ENCODE results near the gene NUS1. TPM values are rescaled to one million over a fixed set of nuclear protein-coding genes. Genes with fewer than 3 reads are reported as not detected.

The NUS1 gene
- total RNA-seq, 1 experiment from 2014 or later, result 12.7 TPM

GRCh38 chr6:117728626-117729025, 53.4 kb downstream of the NUS1 start:
- intact Hi-C loops (cut with micrococcal nuclease), result no loop called here
- H3K27ac ChIP-seq (ENCODE audit: low read length), result no peak overlapping the region
- H3K4me2 ChIP-seq (ENCODE audit: low read length), result no peak overlapping the region
- H3K4me1 ChIP-seq (ENCODE audit: insufficient read depth, low read length), result no peaks in the 10 kb centered on the region
- POLR2A ChIA-PET (ENCODE audit: unreplicated experiment), result no interaction called here
- H3K36me3 ChIP-seq (ENCODE audit: low read depth, low read length), result no peaks in the 10 kb centered on the region
- H3K4me3 ChIP-seq (ENCODE audit: low read length), result no peak overlapping the region
- BruUV-seq (replicated peaks), result no TSS peak
- no peaks in the 10 kb centered on the region for H3K9me2 ChIP-seq (replicated peaks; ENCODE audit: low read length)
- DNase-seq (no peak), ATAC-seq (no peak)
- H3K9me3 ChIP-seq (ENCODE audit: low read length), result no peaks in the 10 kb centered on the region
- no peaks in the 10 kb centered on the region for H4K20me1 ChIP-seq (ENCODE audit: low read length)
- TF ChIP-seq EZH2phosphoT487 (IDR thresholded peaks at IDR 0.05; ENCODE audit: borderline replicate concordance, low read length) (no peak), EZH2 (IDR thresholded peaks at IDR 0.05; ENCODE audit: low read length, unreplicated experiment) (no peak)
- TF ChIP-seq, protein P1, sequence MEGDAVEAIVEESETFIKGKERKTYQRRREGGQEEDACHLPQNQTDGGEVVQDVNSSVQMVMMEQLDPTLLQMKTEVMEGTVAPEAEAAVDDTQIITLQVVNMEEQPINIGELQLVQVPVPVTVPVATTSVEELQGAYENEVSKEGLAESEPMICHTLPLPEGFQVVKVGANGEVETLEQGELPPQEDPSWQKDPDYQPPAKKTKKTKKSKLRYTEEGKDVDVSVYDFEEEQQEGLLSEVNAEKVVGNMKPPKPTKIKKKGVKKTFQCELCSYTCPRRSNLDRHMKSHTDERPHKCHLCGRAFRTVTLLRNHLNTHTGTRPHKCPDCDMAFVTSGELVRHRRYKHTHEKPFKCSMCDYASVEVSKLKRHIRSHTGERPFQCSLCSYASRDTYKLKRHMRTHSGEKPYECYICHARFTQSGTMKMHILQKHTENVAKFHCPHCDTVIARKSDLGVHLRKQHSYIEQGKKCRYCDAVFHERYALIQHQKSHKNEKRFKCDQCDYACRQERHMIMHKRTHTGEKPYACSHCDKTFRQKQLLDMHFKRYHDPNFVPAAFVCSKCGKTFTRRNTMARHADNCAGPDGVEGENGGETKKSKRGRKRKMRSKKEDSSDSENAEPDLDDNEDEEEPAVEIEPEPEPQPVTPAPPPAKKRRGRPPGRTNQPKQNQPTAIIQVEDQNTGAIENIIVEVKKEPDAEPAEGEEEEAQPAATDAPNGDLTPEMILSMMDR (conservative IDR thresholded peaks at IDR 0.05; ENCODE audit: low read depth, low read length), result no peak
- no peaks in the 10 kb centered on the region for H3K79me2 ChIP-seq (ENCODE audit: low read length)
- no peak overlapping the region for H2AFZ ChIP-seq (ENCODE audit: low read length)
- CTCF ChIA-PET, result no interaction called here
- H3K9ac ChIP-seq (ENCODE audit: low read length), result no peak overlapping the region
- no peaks in the 10 kb centered on the region for H3F3A ChIP-seq (ENCODE audit: low read length, unreplicated experiment)
- no peaks in the 10 kb centered on the region for H3K27me3 ChIP-seq (ENCODE audit: low read length)

GRCh38 chr6:117729613-117730012, 54.3 kb downstream of the NUS1 start:
- no peaks in the 10 kb centered on the region for H3K4me1 ChIP-seq (ENCODE audit: insufficient read depth, low read length)
- ATAC-seq (no peak), DNase-seq (no peak)
- H3K36me3 ChIP-seq (ENCODE audit: low read depth, low read length), result no peaks in the 10 kb centered on the region
- no peak overlapping the region for H3K4me3 ChIP-seq (ENCODE audit: low read length)
- BruUV-seq (replicated peaks), result no TSS peak
- no peaks in the 10 kb centered on the region for H4K20me1 ChIP-seq (ENCODE audit: low read length)
- intact Hi-C loops (cut with micrococcal nuclease), result no loop called here
- H3K27ac ChIP-seq (ENCODE audit: low read length), result no peak overlapping the region
- H3K4me2 ChIP-seq (ENCODE audit: low read length), result no peak overlapping the region
- H3F3A ChIP-seq (ENCODE audit: low read length, unreplicated experiment), result no peaks in the 10 kb centered on the region
- no peaks in the 10 kb centered on the region for H3K27me3 ChIP-seq (ENCODE audit: low read length)
- ChIA-PET CTCF (no interaction called here), POLR2A (ENCODE audit: unreplicated experiment) (interaction anchor here (0.6 kb wide), 1 partner anchor 56 kb away, joined by 3 read pairs; no protein-coding TSS in a partner anchor)
- H3K9ac ChIP-seq (ENCODE audit: low read length), result no peak overlapping the region
- TF ChIP-seq, protein P1 (conservative IDR thresholded peaks at IDR 0.05; ENCODE audit: low read depth, low read length), result no peak
- TF ChIP-seq EZH2 (IDR thresholded peaks at IDR 0.05; ENCODE audit: low read length, unreplicated experiment) (no peak), EZH2phosphoT487 (IDR thresholded peaks at IDR 0.05; ENCODE audit: borderline replicate concordance, low read length) (no peak)
- no peaks in the 10 kb centered on the region for H3K9me3 ChIP-seq (ENCODE audit: low read length)
- no peak overlapping the region for H2AFZ ChIP-seq (ENCODE audit: low read length)
- no peaks in the 10 kb centered on the region for H3K79me2 ChIP-seq (ENCODE audit: low read length)
- H3K9me2 ChIP-seq (replicated peaks; ENCODE audit: low read length), result no peaks in the 10 kb centered on the region

DNA sequence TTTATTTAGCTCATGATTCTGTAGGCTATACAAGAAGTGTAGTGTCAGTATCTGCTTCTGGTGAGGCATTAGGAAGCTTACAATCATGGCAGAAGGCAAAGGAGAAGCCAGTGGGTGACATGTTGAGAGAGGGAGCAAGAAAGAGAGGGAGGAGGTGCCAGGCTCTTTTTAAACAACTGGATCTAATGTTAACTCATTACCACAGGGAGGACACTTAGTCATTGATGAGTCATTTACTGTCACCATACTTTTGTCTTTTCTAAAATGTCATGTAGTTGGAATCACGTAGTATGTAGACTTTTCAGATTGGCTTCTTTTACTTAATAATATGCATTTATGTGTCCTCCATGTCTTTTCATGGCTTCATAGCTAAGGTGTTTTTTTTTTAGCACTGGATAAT, 58.1 kb downstream of the NUS1 start:
- no peaks in the 10 kb centered on the region for H3K27me3 ChIP-seq (ENCODE audit: low read length)
- no peak overlapping the region for H3K27ac ChIP-seq (ENCODE audit: low read length)
- TF ChIP-seq EZH2phosphoT487 (IDR thresholded peaks at IDR 0.05; ENCODE audit: borderline replicate concordance, low read length), result no peak
- TF ChIP-seq, protein P1 (conservative IDR thresholded peaks at IDR 0.05; ENCODE audit: low read depth, low read length), result no peak
- no peak for TF ChIP-seq EZH2 (IDR thresholded peaks at IDR 0.05; ENCODE audit: low read length, unreplicated experiment)
- H3K9me2 ChIP-seq (replicated peaks; ENCODE audit: low read length), result no peaks in the 10 kb centered on the region
- peak; percentile 29 for DNase-seq
- no peak overlapping the region for H3K9ac ChIP-seq (ENCODE audit: low read length)
- H3K36me3 ChIP-seq (ENCODE audit: low read depth, low read length), result no peaks in the 10 kb centered on the region
- H2AFZ ChIP-seq (ENCODE audit: low read length), result no peak overlapping the region
- intact Hi-C loops (cut with micrococcal nuclease), result no loop called here
- BruUV-seq (replicated peaks), result no TSS peak
- no peak overlapping the region for H3K4me2 ChIP-seq (ENCODE audit: low read length)
- no peaks in the 10 kb centered on the region for H3K9me3 ChIP-seq (ENCODE audit: low read length)
- no peaks in the 10 kb centered on the region for H3K79me2 ChIP-seq (ENCODE audit: low read length)
- POLR2A ChIA-PET (ENCODE audit: unreplicated experiment), result no interaction called here
- no peak overlapping the region for H3K4me3 ChIP-seq (ENCODE audit: low read length)
- no peaks in the 10 kb centered on the region for H4K20me1 ChIP-seq (ENCODE audit: low read length)
- CTCF ChIA-PET, result no interaction called here
- H3F3A ChIP-seq (ENCODE audit: low read length, unreplicated experiment), result no peaks in the 10 kb centered on the region
- H3K4me1 ChIP-seq (ENCODE audit: insufficient read depth, low read length), result no peaks in the 10 kb centered on the region
- no peak for ATAC-seq
